Measurements from ENCODE around the gene ZNF41.

DNA sequence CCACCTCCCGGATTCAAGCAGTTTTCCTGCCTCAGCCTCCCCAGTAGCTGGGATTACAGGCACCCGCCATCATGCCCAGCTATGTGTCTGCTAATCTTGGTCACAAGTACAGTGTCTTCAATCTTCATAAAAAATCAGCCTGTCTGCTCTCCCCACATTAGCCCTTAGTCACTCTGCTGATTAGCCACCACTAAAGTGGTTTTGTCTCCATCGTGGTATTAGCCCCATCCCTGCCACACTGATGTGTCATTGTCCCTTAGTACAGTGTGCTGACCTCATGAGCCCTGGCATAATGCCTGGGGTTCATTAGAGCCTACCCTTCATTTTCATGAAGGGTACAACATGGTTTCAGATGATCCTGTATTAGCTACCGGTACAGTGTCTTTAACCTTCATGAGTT, 62.8 kb downstream of the ZNF41 start:
- TF ChIP-seq, protein P1, sequence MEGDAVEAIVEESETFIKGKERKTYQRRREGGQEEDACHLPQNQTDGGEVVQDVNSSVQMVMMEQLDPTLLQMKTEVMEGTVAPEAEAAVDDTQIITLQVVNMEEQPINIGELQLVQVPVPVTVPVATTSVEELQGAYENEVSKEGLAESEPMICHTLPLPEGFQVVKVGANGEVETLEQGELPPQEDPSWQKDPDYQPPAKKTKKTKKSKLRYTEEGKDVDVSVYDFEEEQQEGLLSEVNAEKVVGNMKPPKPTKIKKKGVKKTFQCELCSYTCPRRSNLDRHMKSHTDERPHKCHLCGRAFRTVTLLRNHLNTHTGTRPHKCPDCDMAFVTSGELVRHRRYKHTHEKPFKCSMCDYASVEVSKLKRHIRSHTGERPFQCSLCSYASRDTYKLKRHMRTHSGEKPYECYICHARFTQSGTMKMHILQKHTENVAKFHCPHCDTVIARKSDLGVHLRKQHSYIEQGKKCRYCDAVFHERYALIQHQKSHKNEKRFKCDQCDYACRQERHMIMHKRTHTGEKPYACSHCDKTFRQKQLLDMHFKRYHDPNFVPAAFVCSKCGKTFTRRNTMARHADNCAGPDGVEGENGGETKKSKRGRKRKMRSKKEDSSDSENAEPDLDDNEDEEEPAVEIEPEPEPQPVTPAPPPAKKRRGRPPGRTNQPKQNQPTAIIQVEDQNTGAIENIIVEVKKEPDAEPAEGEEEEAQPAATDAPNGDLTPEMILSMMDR (IDR thresholded peaks at IDR 0.05; ENCODE audit: control extremely low read depth in 1 of 3, insufficient read depth in 1 of 3, low read depth in 1 of 3, low read length in 3 of 3), result no peak
- no peak for TF ChIP-seq POLR2A (IDR thresholded peaks at IDR 0.05; ENCODE audit: control extremely low read depth in 1 of 2, low read depth in 2 of 2, low read length in 2 of 2)
- no peak for TF ChIP-seq MAFK (IDR thresholded peaks at IDR 0.05; ENCODE audit: low read depth, low read length)
- TF ChIP-seq CBX8 (IDR thresholded peaks at IDR 0.05; ENCODE audit: borderline replicate concordance, low read depth, low read length), result no peak
- no peak for TF ChIP-seq BACH1 (IDR thresholded peaks at IDR 0.05; ENCODE audit: low read length)
- no peak for TF ChIP-seq RNF2 (IDR thresholded peaks at IDR 0.05; ENCODE audit: borderline replicate concordance, low read depth, low read length, missing control alignments, poor library complexity, severe bottlenecking)
- TF ChIP-seq EZH2 (IDR thresholded peaks at IDR 0.05; ENCODE audit: low read depth, low read length, severe bottlenecking), result no peak

All from H1 (cell line).